Liver (tissue), 3 donors: ENCODE measurements around the gene CIB4.

ENCODE experiments used
- GABPA ChIP-seq, 2 donors: IDR thresholded peaks in 1 of 2; conservative IDR thresholded peaks in 1 of 2; 2 replicates each; pipeline ENCODE4 v1.6.1; 2016; ENCODE audit warnings: antibody characterized with exemption in 2 of 2, mild to moderate bottlenecking in 1 of 2, moderate library complexity in 1 of 2
- MAX ChIP-seq: IDR thresholded peaks from 2 replicates; pipeline ENCODE4 v1.6.1; 2016; ENCODE audit warnings: antibody characterized with exemption
- RAD21 ChIP-seq, 2 donors: IDR thresholded peaks; 2 replicates each; pipeline ENCODE4 v1.6.1; 2016; ENCODE audit warnings: antibody characterized with exemption in 2 of 2, mild to moderate bottlenecking in 2 of 2
- SP1 ChIP-seq: IDR thresholded peaks from 2 replicates; pipeline ENCODE4 v1.6.1; 2018; ENCODE audit warnings: antibody characterized with exemption, mild to moderate bottlenecking
- TAF1 ChIP-seq: conservative IDR thresholded peaks from 2 replicates; pipeline ENCODE4 v1.6.1; 2016; ENCODE audit warnings: antibody characterized with exemption, mild to moderate bottlenecking
- YY1 ChIP-seq: IDR thresholded peaks from 2 replicates; pipeline ENCODE4 v1.6.1; 2016; ENCODE audit warnings: antibody characterized with exemption, mild to moderate bottlenecking
- TF ChIP-seq, protein P1 (sequence below): fragments of 150-350 bp; IDR thresholded peaks from 2 replicates; pipeline ENCODE4 v1.5.1; 2017; ENCODE audit warnings: improper control_type of control experiment, low read depth, low read length; ENCODE audit not compliant: missing input control
- donor health status: healthy.
- donor health status: healthy.

DNA sequence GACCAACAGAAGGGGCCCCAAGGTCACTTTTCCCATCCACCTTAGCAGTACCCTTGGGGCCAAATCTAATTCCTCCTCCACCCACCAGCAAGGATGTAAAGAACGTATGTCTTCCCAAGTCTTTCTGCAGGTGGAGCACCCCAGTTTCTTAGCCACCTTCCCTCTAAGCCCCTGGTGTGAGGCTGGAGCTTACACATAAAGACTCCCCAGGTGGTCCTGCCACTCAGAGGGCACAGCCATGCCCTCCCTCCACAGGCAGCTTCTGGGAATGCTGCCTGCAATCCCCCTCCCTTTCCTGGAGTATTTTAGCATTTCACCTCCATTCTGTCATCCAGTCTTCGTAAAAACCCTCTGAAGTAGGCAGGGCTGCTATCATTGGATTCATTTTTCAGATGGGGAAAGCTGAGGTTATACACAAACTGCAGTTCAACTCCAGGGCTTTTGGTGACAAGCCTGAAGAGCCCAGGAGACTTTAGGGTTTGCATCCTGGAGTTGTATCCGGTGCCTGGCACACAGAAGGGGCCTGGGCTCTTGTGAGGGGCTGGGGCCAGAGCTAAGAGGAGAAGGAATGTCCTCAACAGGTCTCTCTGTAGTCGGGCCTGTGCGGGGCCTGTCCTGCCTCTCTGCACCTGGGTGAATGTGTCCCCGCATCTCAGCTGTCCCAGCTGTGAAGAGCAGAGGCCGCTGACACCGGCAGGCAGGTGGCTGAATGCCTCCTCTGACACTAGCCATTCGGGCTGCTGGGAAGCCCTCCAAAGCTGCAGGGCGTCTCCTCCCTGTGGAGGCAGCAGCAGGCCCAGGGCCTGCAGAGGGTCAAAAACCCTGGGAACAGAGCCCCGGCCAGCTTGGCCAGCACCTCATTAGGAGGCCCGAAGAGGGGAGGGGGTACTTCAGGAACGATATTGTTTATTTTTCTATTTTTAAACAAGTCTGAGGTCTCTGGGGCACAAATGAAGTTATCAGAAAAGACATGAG is 27.6 kb downstream of the CIB4 start:
- TF ChIP-seq, protein P1, sequence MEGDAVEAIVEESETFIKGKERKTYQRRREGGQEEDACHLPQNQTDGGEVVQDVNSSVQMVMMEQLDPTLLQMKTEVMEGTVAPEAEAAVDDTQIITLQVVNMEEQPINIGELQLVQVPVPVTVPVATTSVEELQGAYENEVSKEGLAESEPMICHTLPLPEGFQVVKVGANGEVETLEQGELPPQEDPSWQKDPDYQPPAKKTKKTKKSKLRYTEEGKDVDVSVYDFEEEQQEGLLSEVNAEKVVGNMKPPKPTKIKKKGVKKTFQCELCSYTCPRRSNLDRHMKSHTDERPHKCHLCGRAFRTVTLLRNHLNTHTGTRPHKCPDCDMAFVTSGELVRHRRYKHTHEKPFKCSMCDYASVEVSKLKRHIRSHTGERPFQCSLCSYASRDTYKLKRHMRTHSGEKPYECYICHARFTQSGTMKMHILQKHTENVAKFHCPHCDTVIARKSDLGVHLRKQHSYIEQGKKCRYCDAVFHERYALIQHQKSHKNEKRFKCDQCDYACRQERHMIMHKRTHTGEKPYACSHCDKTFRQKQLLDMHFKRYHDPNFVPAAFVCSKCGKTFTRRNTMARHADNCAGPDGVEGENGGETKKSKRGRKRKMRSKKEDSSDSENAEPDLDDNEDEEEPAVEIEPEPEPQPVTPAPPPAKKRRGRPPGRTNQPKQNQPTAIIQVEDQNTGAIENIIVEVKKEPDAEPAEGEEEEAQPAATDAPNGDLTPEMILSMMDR: no peak
- TF ChIP-seq SP1: peak; percentile 19
- TF ChIP-seq RAD21 (IDR thresholded peaks at IDR 0.05): no peak
- no peak for TF ChIP-seq TAF1
- no peak for TF ChIP-seq YY1
- TF ChIP-seq MAX: no peak
- no peak for TF ChIP-seq GABPA (IDR thresholded peaks at IDR 0.05 in 1 of 2, conservative IDR thresholded peaks at IDR 0.05 in 1 of 2)
